NCI-H510A treated with DMSO at 0.1 percent for 48 hours (cell line): ENCODE measurements around the gene CCR5AS.

Experiments used
- DNase-seq: peaks from one replicate; lab custom pipeline; 2025; lab: John Stamatoyannopoulos, UW

CCR5AS gene

GRCh38 chr3:46378426-46378942 is 28.4 kb downstream of the CCR5AS start:
- DNase-seq: no peak

- no peak for DNase-seq
These were observed 31.1 kb downstream of the CCR5AS start for GRCh38 chr3:46375814-46376213.

GRCh38 chr3:46375218-46375617 is 31.6 kb downstream of the CCR5AS start:
- DNase-seq: no peak

- no peak for DNase-seq
These were observed 32.1 kb downstream of the CCR5AS start for GRCh38 chr3:46374755-46375154.

- no peak for DNase-seq
These were observed 34.1 kb downstream of the CCR5AS start for GRCh38 chr3:46372492-46373359.

GRCh38 chr3:46371519-46372340 is 35.1 kb downstream of the CCR5AS start:
- DNase-seq: no peak

- no peak for DNase-seq
These were observed 35.9 kb downstream of the CCR5AS start, which contains the start of gene CCR5 for GRCh38 chr3:46370839-46371518. Gene CCR5 (plus strand): TSS chr3:46370946. CDS start chr3:46372903, 1,957 bp downstream.

- no peak for DNase-seq
These were observed 37.2 kb downstream of the CCR5AS start for GRCh38 chr3:46369675-46370132.

- no peak for DNase-seq
These were observed 37.7 kb downstream of the CCR5AS start for GRCh38 chr3:46369151-46369550.

- no peak for DNase-seq
These were observed 38.3 kb downstream of the CCR5AS start for GRCh38 chr3:46368569-46368968.

GRCh38 chr3:46367811-46368210 is 39.1 kb downstream of the CCR5AS start:
- no peak for DNase-seq

- DNase-seq: no peak
These were observed 40.9 kb downstream of the CCR5AS start for GRCh38 chr3:46365737-46366524.

GRCh38 chr3:46365041-46365440 is 41.8 kb downstream of the CCR5AS start:
- no peak for DNase-seq

- no peak for DNase-seq
These were observed 45.2 kb downstream of the CCR5AS start for GRCh38 chr3:46361408-46362283.

GRCh38 chr3:46360907-46361306 is 46.0 kb downstream of the CCR5AS start:
- DNase-seq: no peak

- DNase-seq: no peak
These were observed 47.0 kb downstream of the CCR5AS start for GRCh38 chr3:46359733-46360493.

- no peak for DNase-seq
These were observed 48.4 kb downstream of the CCR5AS start for GRCh38 chr3:46358466-46358865.

GRCh38 chr3:46356909-46357308 is 50.0 kb downstream of the CCR5AS start:
- no peak for DNase-seq

- DNase-seq: no peak
These were observed 50.6 kb downstream of the CCR5AS start for GRCh38 chr3:46356276-46356675.
